Measurements from ENCODE around the gene FRK. TPM values are rescaled to one million over a fixed set of nuclear protein-coding genes. Genes with fewer than 3 reads are reported as not detected.

Gene FRK
- total and polyA plus RNA-seq, 8 donors, result 1.0 to 23.3 (median 6.2) TPM

DNA sequence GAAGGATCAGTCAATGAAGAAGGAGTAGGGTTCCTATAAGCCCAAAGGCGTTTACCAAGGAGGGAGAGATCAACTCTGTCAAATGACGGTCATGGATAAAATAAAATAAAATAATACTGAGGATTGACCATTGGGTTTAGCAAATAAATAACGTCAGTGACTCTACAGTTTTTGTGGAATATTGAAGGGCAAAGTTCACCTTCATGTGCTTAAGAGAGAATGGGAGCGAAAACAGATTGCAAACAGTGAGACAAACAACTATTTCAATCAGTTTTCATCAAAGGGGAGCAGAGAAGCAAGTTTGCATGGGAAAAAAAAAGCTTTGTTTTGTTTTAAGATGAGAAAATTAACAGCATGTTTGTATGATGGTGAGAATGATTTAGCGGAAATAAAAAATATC is 22.4 kb upstream of the FRK start:
- Histone ChIP-seq H3K4me1 (no peaks in the 10 kb centered on the region), H3K4me3 (no peak overlapping the region), H3K27me3 (no peaks in the 10 kb centered on the region), H3K27ac (no peak overlapping the region), H3K9me3 (no peaks in the 10 kb centered on the region), H3K36me3 (no peaks in the 10 kb centered on the region)
- TF ChIP-seq POLR2AphosphoS5 (IDR thresholded peaks at IDR 0.05), result no peak
- no peak for TF ChIP-seq CTCF (IDR thresholded peaks at IDR 0.05)
- no peak for TF ChIP-seq POLR2A (IDR thresholded peaks at IDR 0.05)
- no peak for TF ChIP-seq EP300 (IDR thresholded peaks at IDR 0.05)
- 77 to 83% (median 80%) methylated on average over 5 of the region's 5 CpGs for whole genome bisulfite sequencing, 5 donors
- intact Hi-C loops (cut with DNase I; ENCODE audit: low total_unique reads), result no loop called here
- no peak for DNase-seq

DNA sequence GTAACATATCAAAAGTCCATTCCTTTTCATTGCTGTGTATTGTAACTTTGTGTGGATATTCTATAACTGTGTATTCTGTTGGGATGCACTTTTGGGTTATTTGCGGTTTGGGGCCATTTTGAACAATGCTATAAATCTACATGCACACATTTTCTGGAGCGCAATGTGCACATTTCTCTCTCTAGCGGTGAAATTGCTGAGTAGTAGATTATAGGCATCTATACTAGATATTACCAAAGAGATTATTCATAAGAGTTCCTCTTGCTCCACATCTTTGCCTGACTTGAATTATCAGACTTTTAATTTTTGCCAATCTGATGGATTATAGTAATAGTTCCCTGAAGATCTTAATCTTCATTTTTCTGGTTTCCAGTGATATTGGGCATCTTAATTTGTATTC is 18.3 kb upstream of the FRK start:
- intact Hi-C loops (cut with DNase I; ENCODE audit: low total_unique reads), result no loop called here
- Histone ChIP-seq H3K27me3 (no peaks in the 10 kb centered on the region), H3K4me3 (no peak overlapping the region), H3K4me1 (peaks cover 0 to 1% (median 0%) of the 10 kb centered on the region in 4 donors), H3K36me3 (no peaks in the 10 kb centered on the region), H3K27ac (no peak overlapping the region), H3K9me3 (no peaks in the 10 kb centered on the region)
- DNase-seq, result no peak
- TF ChIP-seq POLR2A (IDR thresholded peaks at IDR 0.05), result no peak
- no peak for TF ChIP-seq POLR2AphosphoS5 (IDR thresholded peaks at IDR 0.05)
- 95 to 99% (median 99%) methylated on average over 3 of the region's 3 CpGs for WGBS, 5 donors

GRCh38 chr6:116078522-116078921 is 17.8 kb upstream of the FRK start:
- H3K4me3 ChIP-seq, result no peak overlapping the region
- intact Hi-C loops (cut with DNase I; ENCODE audit: low total_unique reads), result no loop called here
- no peak overlapping the region for H3K27ac ChIP-seq
- TF ChIP-seq POLR2A (IDR thresholded peaks at IDR 0.05) (no peak), POLR2AphosphoS5 (IDR thresholded peaks at IDR 0.05) (no peak), EP300 (IDR thresholded peaks at IDR 0.05) (no peak), CTCF (IDR thresholded peaks at IDR 0.05) (no peak)
- no peak for DNase-seq
- H3K9me3 ChIP-seq, result no peaks in the 10 kb centered on the region
- peaks cover 0 to 5% (median 0%) of the 10 kb centered on the region in 4 donors for H3K4me1 ChIP-seq
- H3K27me3 ChIP-seq, result no peaks in the 10 kb centered on the region
- 57 to 73% (median 69%) methylated on average over 3 of the region's 3 CpGs for WGBS, 5 donors
- H3K36me3 ChIP-seq, result no peaks in the 10 kb centered on the region

- no peaks in the 10 kb centered on the region for H3K27me3 ChIP-seq
- H3K36me3 ChIP-seq, result no peaks in the 10 kb centered on the region
- H3K4me3 ChIP-seq, result no peak overlapping the region
- H3K9me3 ChIP-seq, result no peaks in the 10 kb centered on the region
- TF ChIP-seq POLR2AphosphoS5 (IDR thresholded peaks at IDR 0.05), result no peak
- TF ChIP-seq CTCF (IDR thresholded peaks at IDR 0.05), result no peak
- no peak for TF ChIP-seq EP300 (IDR thresholded peaks at IDR 0.05)
- TF ChIP-seq POLR2A (IDR thresholded peaks at IDR 0.05), result no peak
- 92 to 97% (median 94%) methylated on average over 2 of the region's 2 CpGs for WGBS, 5 donors
- intact Hi-C loops (cut with DNase I; ENCODE audit: low total_unique reads), result no loop called here
- peaks cover 0 to 5% (median 0%) of the 10 kb centered on the region in 4 donors for H3K4me1 ChIP-seq
- no peak overlapping the region for H3K27ac ChIP-seq
- no peak for DNase-seq
These were observed 14.2 kb upstream of the FRK start for GRCh38 chr6:116074732-116075390.

DNA sequence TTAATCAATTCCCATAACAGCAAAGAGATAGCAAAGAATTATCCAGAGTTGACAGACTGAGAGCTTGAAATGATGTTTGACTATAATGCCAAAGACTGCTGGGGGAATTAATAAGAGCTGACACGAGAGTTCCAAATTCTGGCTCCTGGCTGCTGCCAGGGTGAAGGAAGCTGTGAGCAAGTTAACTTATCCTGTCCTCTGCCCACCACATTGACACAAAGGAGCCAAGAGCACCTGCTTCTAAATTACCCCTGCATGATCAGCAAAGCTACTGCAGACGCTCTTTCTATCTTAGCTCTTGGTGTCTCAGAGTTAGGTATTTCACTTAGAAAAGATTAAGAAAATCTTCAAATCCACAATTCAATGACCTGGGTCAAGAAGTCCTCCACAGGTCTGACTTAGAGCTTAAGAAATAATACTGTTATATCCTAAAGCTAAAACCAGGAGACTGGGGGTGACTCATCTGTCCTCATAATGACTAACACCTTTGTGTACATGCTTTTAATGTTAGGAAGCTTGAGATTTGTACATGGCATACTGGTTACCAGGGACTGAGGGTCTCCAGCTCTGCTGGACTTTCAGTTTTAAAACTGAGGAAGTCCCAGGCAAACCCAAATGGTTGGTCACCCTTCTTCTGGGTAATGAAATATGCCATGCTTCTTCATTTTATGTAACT is 13.2 kb upstream of the FRK start:
- no peak for TF ChIP-seq EP300 (IDR thresholded peaks at IDR 0.05)
- TF ChIP-seq CTCF (IDR thresholded peaks at IDR 0.05), result no peak
- no peak for TF ChIP-seq POLR2AphosphoS5 (IDR thresholded peaks at IDR 0.05)
- no peak for TF ChIP-seq POLR2A (IDR thresholded peaks at IDR 0.05)
- H3K36me3 ChIP-seq, result no peaks in the 10 kb centered on the region
- no peak for DNase-seq
- H3K9me3 ChIP-seq, result no peaks in the 10 kb centered on the region
- H3K27ac ChIP-seq, result no peak overlapping the region
- H3K4me3 ChIP-seq, result no peak overlapping the region
- no peaks in the 10 kb centered on the region for H3K27me3 ChIP-seq
- WGBS, 5 donors, result 73 to 90% (median 83%) methylated on average over 2 of the region's 2 CpGs
- intact Hi-C loops (cut with DNase I; ENCODE audit: low total_unique reads), result no loop called here
- H3K4me1 ChIP-seq, result peaks cover 0 to 5% (median 0%) of the 10 kb centered on the region in 4 donors

Measured in stomach (tissue), 9 donors.